HG02970 (cell line): ENCODE measurements around the gene FUNDC1.
"Not testable (repeated sequence)": the region's sequence is repeated elsewhere in the genome, so short reads cannot be mapped to it uniquely, and the experiment has no call there.

Experiments
- ATAC-seq: cut with Tn5 transposase; IDR thresholded peaks from one replicate; pipeline ENCODE4 v1.9.1; 2021; ENCODE audit warnings: mild to moderate bottlenecking, moderate library complexity, moderate number of reproducible peaks; ENCODE audit not compliant: unreplicated experiment, low FRiP score

The FUNDC1 gene

GRCh38 chrX:44542567-44543325 lies at the start of gene FUNDC1:
TSS of gene FUNDC1 (minus strand) at chrX:44542859. CDS start at chrX:44542832, 27 bp downstream.
- ATAC-seq: peak; percentile 98

GRCh38 chrX:44585866-44586265 lies 43.2 kb upstream of the FUNDC1 start:
- ATAC-seq: no peak

GRCh38 chrX:44580466-44580865 lies 37.8 kb upstream of the FUNDC1 start:
- ATAC-seq: no peak

GRCh38 chrX:44572340-44572938 lies 29.8 kb upstream of the FUNDC1 start:
- no peak for ATAC-seq

GRCh38 chrX:44570522-44570921 lies 27.9 kb upstream of the FUNDC1 start:
- ATAC-seq: no peak

- no peak for ATAC-seq
Observed at GRCh38 chrX:44569122-44569521, 26.5 kb upstream of the FUNDC1 start.

- ATAC-seq: no peak
Observed at GRCh38 chrX:44568196-44568595, 25.5 kb upstream of the FUNDC1 start.

GRCh38 chrX:44561896-44562295 lies 19.2 kb upstream of the FUNDC1 start:
- ATAC-seq: not testable (repeated sequence)

- no peak for ATAC-seq
Observed at GRCh38 chrX:44550563-44550962, 7.9 kb upstream of the FUNDC1 start.

- not testable (repeated sequence) for ATAC-seq
Observed at GRCh38 chrX:44545454-44545853, 2.8 kb upstream of the FUNDC1 start.

- ATAC-seq: no peak
Observed at GRCh38 chrX:44544036-44544435, 1.4 kb upstream of the FUNDC1 start.

GRCh38 chrX:44536198-44536597 lies 6.5 kb downstream of the FUNDC1 start:
- no peak for ATAC-seq

GRCh38 chrX:44529310-44529709 lies 13.3 kb downstream of the FUNDC1 start:
- ATAC-seq: no peak

- no peak for ATAC-seq
Observed at GRCh38 chrX:44514272-44514671, 28.4 kb downstream of the FUNDC1 start.

GRCh38 chrX:44507292-44507691 lies 35.4 kb downstream of the FUNDC1 start:
- no peak for ATAC-seq

GRCh38 chrX:44506678-44507077 lies 36.0 kb downstream of the FUNDC1 start:
- no peak for ATAC-seq

- ATAC-seq: no peak
Observed at GRCh38 chrX:44503560-44503959, 39.1 kb downstream of the FUNDC1 start.

GRCh38 chrX:44495091-44495490 lies 47.6 kb downstream of the FUNDC1 start:
- no peak for ATAC-seq

GRCh38 chrX:44494357-44494756 lies 48.3 kb downstream of the FUNDC1 start:
- no peak for ATAC-seq

- no peak for ATAC-seq
Observed at GRCh38 chrX:44489515-44489914, 53.1 kb downstream of the FUNDC1 start.

- no peak for ATAC-seq
Observed at GRCh38 chrX:44484607-44485146, 58.0 kb downstream of the FUNDC1 start.
